T-helper 1 cell treated with Interleukin-12 subunit alpha and Interleukin-12 subunit beta and Interleukin-4 antibody, amounts not matched to agents 30 μg/mL and 1 μg/mL, for 36 hours (primary cell): ENCODE data around the gene KRT75.

Experiments
- H3K27ac Mint-ChIP-seq: one replicate; pipeline ENCODE4 v1.8.0; 2021; ENCODE audit warnings: mild to moderate bottlenecking, mixed read lengths
- H3K27me3 Mint-ChIP-seq: one replicate; pipeline ENCODE4 v1.8.0; 2021; ENCODE audit warnings: low read depth, mixed read lengths
- H3K36me3 Mint-ChIP-seq: one replicate; pipeline ENCODE4 v1.8.0; 2021; ENCODE audit warnings: low read depth, mixed read lengths
- H3K4me1 Mint-ChIP-seq: one replicate; pipeline ENCODE4 v1.8.0; 2021; ENCODE audit warnings: low read depth, mixed read lengths
- H3K4me3 Mint-ChIP-seq: one replicate; pipeline ENCODE4 v1.8.0; 2021; ENCODE audit warnings: mild to moderate bottlenecking, moderate library complexity, mixed read lengths
- H3K9me3 Mint-ChIP-seq: one replicate; pipeline ENCODE4 v1.8.0; 2021; ENCODE audit warnings: mixed read lengths

KRT75 gene

GRCh38 chr12:52434760-52435530, 774 bp upstream of the KRT75 start:
- Mint-ChIP-seq H3K36me3 (no peaks in the 10 kb centered on the region), H3K4me1 (no peaks in the 10 kb centered on the region), H3K4me3 (no peak overlapping the region), H3K27ac (no peak overlapping the region), H3K9me3 (no peaks in the 10 kb centered on the region), H3K27me3 (peaks cover 10% of the 10 kb centered on the region)

- H3K27ac Mint-ChIP-seq, result no peak overlapping the region
- no peak overlapping the region for H3K4me3 Mint-ChIP-seq
- no peaks in the 10 kb centered on the region for H3K36me3 Mint-ChIP-seq
- peaks cover 14% of the 10 kb centered on the region for H3K27me3 Mint-ChIP-seq
- H3K4me1 Mint-ChIP-seq, result no peaks in the 10 kb centered on the region
- no peaks in the 10 kb centered on the region for H3K9me3 Mint-ChIP-seq
Observed at GRCh38 chr12:52433501-52434080, 580 bp downstream of the KRT75 start.

GRCh38 chr12:52432559-52433207, 1.5 kb downstream of the KRT75 start:
- no peaks in the 10 kb centered on the region for H3K4me1 Mint-ChIP-seq
- no peaks in the 10 kb centered on the region for H3K9me3 Mint-ChIP-seq
- no peaks in the 10 kb centered on the region for H3K36me3 Mint-ChIP-seq
- H3K27ac Mint-ChIP-seq, result no peak overlapping the region
- no peak overlapping the region for H3K4me3 Mint-ChIP-seq
- H3K27me3 Mint-ChIP-seq, result peaks cover 19% of the 10 kb centered on the region

- H3K27ac Mint-ChIP-seq, result no peak overlapping the region
- peaks cover 21% of the 10 kb centered on the region for H3K27me3 Mint-ChIP-seq
- no peak overlapping the region for H3K4me3 Mint-ChIP-seq
- no peaks in the 10 kb centered on the region for H3K9me3 Mint-ChIP-seq
- no peaks in the 10 kb centered on the region for H3K4me1 Mint-ChIP-seq
- no peaks in the 10 kb centered on the region for H3K36me3 Mint-ChIP-seq
Observed at GRCh38 chr12:52428121-52428520, 6.0 kb downstream of the KRT75 start.

- Mint-ChIP-seq H3K4me3 (no peak overlapping the region), H3K4me1 (no peaks in the 10 kb centered on the region), H3K27me3 (peaks cover 14% of the 10 kb centered on the region), H3K36me3 (no peaks in the 10 kb centered on the region), H3K9me3 (no peaks in the 10 kb centered on the region), H3K27ac (no peak overlapping the region)
Observed at GRCh38 chr12:52427083-52427482, 7.1 kb downstream of the KRT75 start.

GRCh38 chr12:52426034-52426433, 8.1 kb downstream of the KRT75 start:
- H3K27me3 Mint-ChIP-seq, result peaks cover 14% of the 10 kb centered on the region
- H3K4me3 Mint-ChIP-seq, result no peak overlapping the region
- H3K4me1 Mint-ChIP-seq, result no peaks in the 10 kb centered on the region
- H3K36me3 Mint-ChIP-seq, result no peaks in the 10 kb centered on the region
- no peaks in the 10 kb centered on the region for H3K9me3 Mint-ChIP-seq
- no peak overlapping the region for H3K27ac Mint-ChIP-seq

- H3K9me3 Mint-ChIP-seq, result no peaks in the 10 kb centered on the region
Observed at GRCh38 chr12:52425466-52425865, 8.7 kb downstream of the KRT75 start.

GRCh38 chr12:52423661-52424500, 10.3 kb downstream of the KRT75 start:
- H3K4me1 Mint-ChIP-seq, result no peaks in the 10 kb centered on the region
- H3K36me3 Mint-ChIP-seq, result no peaks in the 10 kb centered on the region
- H3K27ac Mint-ChIP-seq, result no peak overlapping the region
- no peaks in the 10 kb centered on the region for H3K9me3 Mint-ChIP-seq
- H3K4me3 Mint-ChIP-seq, result no peak overlapping the region
- peaks cover 14% of the 10 kb centered on the region for H3K27me3 Mint-ChIP-seq

More at GRCh38 chr12:52425466-52425865, 8.7 kb downstream of the KRT75 start:
- no peaks in the 10 kb centered on the region for H3K4me1 Mint-ChIP-seq
- no peaks in the 10 kb centered on the region for H3K36me3 Mint-ChIP-seq
- peaks cover 14% of the 10 kb centered on the region for H3K27me3 Mint-ChIP-seq
- H3K27ac Mint-ChIP-seq, result no peak overlapping the region
- no peak overlapping the region for H3K4me3 Mint-ChIP-seq

- Mint-ChIP-seq H3K27ac (no peak overlapping the region), H3K36me3 (no peaks in the 10 kb centered on the region), H3K27me3 (peaks cover 6% of the 10 kb centered on the region)
Observed at GRCh38 chr12:52423035-52423434, 11.1 kb downstream of the KRT75 start.

GRCh38 chr12:52419656-52420055, 14.5 kb downstream of the KRT75 start:
- Mint-ChIP-seq H3K27me3 (no peaks in the 10 kb centered on the region), H3K9me3 (no peaks in the 10 kb centered on the region), H3K27ac (no peak overlapping the region), H3K4me3 (no peak overlapping the region), H3K36me3 (no peaks in the 10 kb centered on the region), H3K4me1 (no peaks in the 10 kb centered on the region)

More at GRCh38 chr12:52423035-52423434, 11.1 kb downstream of the KRT75 start:
- Mint-ChIP-seq H3K9me3 (no peaks in the 10 kb centered on the region), H3K4me3 (no peak overlapping the region), H3K4me1 (no peaks in the 10 kb centered on the region)

- Mint-ChIP-seq H3K27ac (no peak overlapping the region), H3K9me3 (no peaks in the 10 kb centered on the region), H3K27me3 (no peaks in the 10 kb centered on the region), H3K36me3 (no peaks in the 10 kb centered on the region), H3K4me3 (no peak overlapping the region), H3K4me1 (no peaks in the 10 kb centered on the region)
Observed at GRCh38 chr12:52418576-52419110, 15.5 kb downstream of the KRT75 start.

GRCh38 chr12:52417740-52418139, 16.4 kb downstream of the KRT75 start:
- no peaks in the 10 kb centered on the region for H3K9me3 Mint-ChIP-seq
- no peak overlapping the region for H3K27ac Mint-ChIP-seq
- H3K4me3 Mint-ChIP-seq, result no peak overlapping the region
- no peaks in the 10 kb centered on the region for H3K36me3 Mint-ChIP-seq
- H3K27me3 Mint-ChIP-seq, result no peaks in the 10 kb centered on the region
- no peaks in the 10 kb centered on the region for H3K4me1 Mint-ChIP-seq

GRCh38 chr12:52416795-52417194, 17.4 kb downstream of the KRT75 start:
- no peaks in the 10 kb centered on the region for H3K9me3 Mint-ChIP-seq
- H3K27ac Mint-ChIP-seq, result no peak overlapping the region
- no peaks in the 10 kb centered on the region for H3K27me3 Mint-ChIP-seq
- H3K36me3 Mint-ChIP-seq, result no peaks in the 10 kb centered on the region
- no peak overlapping the region for H3K4me3 Mint-ChIP-seq
- H3K4me1 Mint-ChIP-seq, result no peaks in the 10 kb centered on the region
